Measurements from ENCODE around the gene CDRT4.

The CDRT4 gene

GRCh38 chr17:15406081-15406480 lies 61.3 kb downstream of the CDRT4 start:
- Histone ChIP-seq H3K4me3 (no peak overlapping the region), H3K27ac (no peak overlapping the region)
- DNase-seq (ENCODE audit: low spot score), result no peak
- no peak for TF ChIP-seq CTCF (IDR thresholded peaks at IDR 0.05)

- no peak for DNase-seq (ENCODE audit: low spot score)
- Histone ChIP-seq H3K27ac (no peak overlapping the region), H3K4me3 (no peak overlapping the region)
- no peak for TF ChIP-seq CTCF (IDR thresholded peaks at IDR 0.05)
These were observed 62.4 kb downstream of the CDRT4 start for GRCh38 chr17:15405058-15405415.

- no peak for DNase-seq (ENCODE audit: low spot score)
- Histone ChIP-seq H3K27ac (peak overlapping the region in 1 of 2 donors; percentile 62), H3K4me3 (no peak overlapping the region)
- TF ChIP-seq CTCF (IDR thresholded peaks at IDR 0.05), result no peak
These were observed 63.0 kb downstream of the CDRT4 start for GRCh38 chr17:15404106-15405057.

- DNase-seq (ENCODE audit: low spot score), result no peak
- no peak overlapping the region for H3K4me3 ChIP-seq
- peak overlapping the region in 1 of 2 donors; percentile 62 for H3K27ac ChIP-seq
- TF ChIP-seq CTCF (IDR thresholded peaks at IDR 0.05), result no peak
These were observed 64.0 kb downstream of the CDRT4 start for GRCh38 chr17:15403276-15403939.

- Histone ChIP-seq H3K4me3 (no peak overlapping the region), H3K27ac (peak overlapping the region in 1 of 2 donors; percentile 13)
- DNase-seq (ENCODE audit: low spot score), result no peak
- TF ChIP-seq CTCF (IDR thresholded peaks at IDR 0.05), result no peak
These were observed 68.0 kb downstream of the CDRT4 start for GRCh38 chr17:15399443-15399842.

- Histone ChIP-seq H3K4me3 (no peak overlapping the region), H3K27ac (peak overlapping the region in 1 of 2 donors; percentile 13)
- no peak for DNase-seq (ENCODE audit: low spot score)
- no peak for TF ChIP-seq CTCF (IDR thresholded peaks at IDR 0.05)
These were observed 68.6 kb downstream of the CDRT4 start for GRCh38 chr17:15398736-15399331.

Data from coronary artery (tissue), 2 donors.